K562 (cell line): ENCODE measurements around the gene CCDC78. TPM values are rescaled to one million over a fixed set of nuclear protein-coding genes. Genes with fewer than 3 reads are reported as not detected.
A peak's percentile ranks its signal among the peaks of the same experiment; 100 is the strongest.

Source experiments
- ATAC-seq: fragments of 200-7000 bp; cut with Tn5 transposase; 3 replicates; pipeline ENCODE4 v1.9.1; 2020; ENCODE audit warnings: moderate library complexity
- BruUV-seq: library from RNA; stranded (reverse); fragments of 400-500 nt; replicated peaks from 2 replicates; lab custom pipeline; 2021; lab: Mats Ljungman, UMichigan
- CTCF ChIA-PET: fragments of 300-600 bp; formaldehyde crosslinking; extraction: SDS; loops from one replicate; lab custom pipeline; 2021; ENCODE audit warnings: low intra/inter-chr PET ratio; lab: Yijun Ruan, JAX
- POLR2A ChIA-PET: fragments of 300-600, 350-650 bp; sonication (Branson Sonifier 250); formaldehyde crosslinking; extraction: SDS; loops from one replicate; lab custom pipeline; 2021; ENCODE audit warnings: antibody characterized with exemption, inconsistent platforms; lab: Yijun Ruan, JAX
- DNase-seq, 4 experiments: peaks; one replicate each; pipeline versions ENCODE4 v3.0.0 to v3.0.0-alpha.2; 2011 to 2018; ENCODE audit warnings: low spot score in 3 of 4, mixed read lengths in 3 of 4; ENCODE audit errors: extremely low read depth in 1 of 4
- FAIRE-seq: peaks from 2 replicates; lab custom pipeline; 2011; peaks lifted over from hg19 to GRCh38; lab: Jason Lieb, UNC
- H2AFZ ChIP-seq: 2 replicates; pipeline ENCODE4 v1.6.0; 2011; ENCODE audit warnings: low read depth, low read length, control low read depth, inconsistent platforms
- H3K27ac ChIP-seq: fragments of 200-600 bp; 3 replicates; pipeline ENCODE4 v1.8.0; 2011; ENCODE audit warnings: low read depth, mild to moderate bottlenecking, control low read depth, inconsistent platforms, low read length, moderate library complexity, mixed read lengths; ENCODE audit errors: extremely low read depth
- H3K27me3 ChIP-seq, 2 experiments: fragments of 300-600 bp in 1 of 2; 2 replicates in 1 of 2; 3 replicates in 1 of 2; pipeline versions ENCODE4 v1.6.0 to v1.8.0; 2011; ENCODE audit warnings: inconsistent platforms in 2 of 2, low read length in 2 of 2, mild to moderate bottlenecking in 1 of 2, mixed read lengths in 1 of 2, moderate library complexity in 1 of 2; ENCODE audit not compliant: control insufficient read depth in 2 of 2, insufficient read depth in 2 of 2
- H3K36me3 ChIP-seq: fragments of 300-600 bp; 3 replicates; pipeline ENCODE4 v1.8.0; 2011; ENCODE audit warnings: mild to moderate bottlenecking, low read length, inconsistent platforms; ENCODE audit not compliant: control insufficient read depth, insufficient read depth
- H3K4me1 ChIP-seq, 2 experiments: fragments of 200-600 bp in 1 of 2; replicated peaks in 1 of 2; 2 replicates in 1 of 2; 3 replicates in 1 of 2; pipeline versions ENCODE4 v1.5.1 to v1.8.0; 2011; ENCODE audit warnings: inconsistent platforms in 2 of 2, low read length in 2 of 2, mild to moderate bottlenecking in 1 of 2, mixed read lengths in 1 of 2, moderate library complexity in 1 of 2; ENCODE audit not compliant: control insufficient read depth in 2 of 2, insufficient read depth in 2 of 2
- H3K4me2 ChIP-seq: 2 replicates; pipeline ENCODE4 v1.6.1; 2011; ENCODE audit warnings: low read length, control low read depth, inconsistent platforms, mixed read lengths; ENCODE audit not compliant: insufficient read depth
- H3K4me3 ChIP-seq: fragments of 200-600 bp; sonication (generic), shearing (Covaris generic); 2 replicates; pipeline ENCODE4 v1.5.1; 2016; ENCODE audit warnings: control low read depth, inconsistent platforms
- H3K79me2 ChIP-seq: fragments of 200-600 bp; 3 replicates; pipeline ENCODE4 v1.8.0; 2011; ENCODE audit warnings: low read length, inconsistent platforms; ENCODE audit not compliant: control insufficient read depth, insufficient read depth
- H3K9ac ChIP-seq, 2 experiments: 2 replicates each; pipeline versions ENCODE4 v1.6.0 to v1.6.1; 2011; ENCODE audit warnings: low read depth in 2 of 2, low read length in 2 of 2, control low read depth in 1 of 2, inconsistent platforms in 1 of 2, mild to moderate bottlenecking in 1 of 2, mixed read lengths in 1 of 2; ENCODE audit not compliant: insufficient read depth in 1 of 2
- H3K9me1 ChIP-seq: one replicate; pipeline ENCODE4 v1.6.0; 2011; ENCODE audit warnings: inconsistent platforms, mild to moderate bottlenecking, low read length, moderate library complexity; ENCODE audit not compliant: control insufficient read depth, insufficient read depth
- H3K9me3 ChIP-seq: replicated peaks from 2 replicates; pipeline ENCODE4 v1.5.1; 2011; ENCODE audit warnings: low read depth, low read length, inconsistent platforms; ENCODE audit not compliant: control insufficient read depth, insufficient read depth
- H4K20me1 ChIP-seq: replicated peaks from 2 replicates; pipeline ENCODE4 v1.6.1; 2011; ENCODE audit warnings: low read length, inconsistent platforms, mixed read lengths; ENCODE audit not compliant: control insufficient read depth, insufficient read depth
- CBX8 ChIP-seq: fragments of 200-600 bp; sonication (generic); IDR thresholded peaks from 2 replicates; pipeline ENCODE4 v1.6.1; 2012; ENCODE audit warnings: borderline replicate concordance, mixed run types, low read depth, mild to moderate bottlenecking, moderate library complexity, mixed read lengths, low read length, control low read depth, inconsistent platforms; ENCODE audit not compliant: poor library complexity, severe bottlenecking; ENCODE audit errors: extremely low read depth
- DLX4 ChIP-seq: fragments of 250-450 bp; sonication (Bioruptor Pico); IDR thresholded peaks from 2 replicates; pipeline ENCODE4 v1.6.1; 2021; ENCODE audit warnings: mild to moderate bottlenecking
- MBD2 ChIP-seq: sonication (generic); IDR thresholded peaks from 2 replicates; pipeline ENCODE4 v1.6.1; 2016; ENCODE audit warnings: low read depth, borderline replicate concordance
- NELFE ChIP-seq: IDR thresholded peaks from 2 replicates; pipeline ENCODE4 v1.6.1; 2011; ENCODE audit warnings: mild to moderate bottlenecking; ENCODE audit not compliant: insufficient read depth, insufficient read length
- NR0B1 ChIP-seq: fragments of 450-650 bp; IDR thresholded peaks from one replicate; pipeline ENCODE4 v1.6.1; 2018; ENCODE audit warnings: mild to moderate bottlenecking, moderate library complexity; ENCODE audit not compliant: partially characterized antibody
- PRDM10 ChIP-seq: fragments of 450-650 bp; IDR thresholded peaks from 2 replicates; pipeline ENCODE4 v1.6.1; 2018; ENCODE audit not compliant: partially characterized antibody
- RCOR1 ChIP-seq, 2 experiments: IDR thresholded peaks; 2 replicates each; pipeline ENCODE4 v1.6.1; 2012; ENCODE audit warnings: low read depth in 2 of 2, low read length in 2 of 2, borderline replicate concordance in 1 of 2, improper control_type of control experiment in 1 of 2
- TAL1 ChIP-seq: fragments of 450-650 bp; IDR thresholded peaks from 2 replicates; pipeline ENCODE4 v1.6.1; 2016; ENCODE audit warnings: mild to moderate bottlenecking
- TEAD4 ChIP-seq, 2 experiments: sonication (generic) in 1 of 2; formaldehyde crosslinking in 1 of 2; IDR thresholded peaks; 2 replicates each; pipeline versions ENCODE4 v1.6.1 to v1.8.0; 2012 to 2022; ENCODE audit warnings: borderline replicate concordance in 1 of 2, inconsistent platforms in 1 of 2, low read length in 1 of 2, mild to moderate bottlenecking in 1 of 2, missing genetic modification reagents in 1 of 2
- ZBTB11 ChIP-seq, 3 experiments: fragments of 200-800 bp in 1 of 3; fragments of 250-450 bp in 1 of 3; fragments of 450-650 bp in 1 of 3; sonication (Bioruptor Pico) in 1 of 3; sonication (Bioruptor generic) in 1 of 3; formaldehyde crosslinking in 1 of 3; IDR thresholded peaks; 2 replicates each; pipeline versions ENCODE4 v1.6.1 to v1.8.0; 2016 to 2022; ENCODE audit warnings: mild to moderate bottlenecking in 2 of 3, missing genetic modification characterization in 2 of 3, missing compliant biosample characterization in 1 of 3, moderate library complexity in 1 of 3
- ZNF232 ChIP-seq: sonication (generic); formaldehyde crosslinking; IDR thresholded peaks from 2 replicates; pipeline ENCODE4 v1.8.0; 2022; ENCODE audit warnings: mild to moderate bottlenecking, missing genetic modification reagents
- WGBS: fragments of 100-300 bp; shearing (Covaris generic); methylation state at CpG from one replicate; pipeline ENCODE4 v1.1.6; 2016; ENCODE audit warnings: low coverage, mixed read lengths; ENCODE audit not compliant: insufficient coverage; ENCODE audit errors: missing lambda C conversion rate; 5-methylcytosine and 5-hydroxymethylcytosine counted together
- in situ Hi-C: fragments of 300-500 bp; cut with MboI; formaldehyde crosslinking; loops from 4 replicates; pipeline ENCODE4 v1.15.0; 2018; ENCODE audit warnings: inconsistent platforms, mixed read lengths
- intact Hi-C: fragments of 100-400 bp; cut with micrococcal nuclease; formaldehyde crosslinking; loops from 2 replicates; pipeline ENCODE4 v1.14.2; 2022
- polyA plus RNA-seq, 8 experiments: library from polyadenylated mRNA; depleted of rRNA in 4 of 8; stranded (reverse) in 5 of 8; unstranded in 3 of 8; fragments of >200 nt; fragmentation: Nextera tagmentation in 2 of 8; fragmentation: Illumina TruSeq in 1 of 8; extraction: Ambion mirVana in 2 of 8; extraction: Trizol in 1 of 8; gene quantifications; 2 replicates each; pipeline versions ENCODE4 v1.2.1 to v1.2.3, GENCODE V29; 2011 to 2014; ENCODE audit warnings: inconsistent platforms in 1 of 8, missing spikeins in 1 of 8
- total RNA-seq, 7 experiments: library from RNA; depleted of rRNA in 6 of 7; stranded (reverse); fragments of >200 nt in 6 of 7; fragmentation: Illumina TruSeq in 2 of 7; extraction: Trizol in 2 of 7; gene quantifications; 2 replicates each; pipeline versions ENCODE4 v1.2.1 to v1.2.3, GENCODE V29; 2011 to 2021; ENCODE audit warnings: low replicate concordance in 1 of 7

Gene CCDC78
- total and polyA plus RNA-seq, 9 of the 15 experiments (the other 6 are each of a cell fraction or from before 2014, with no cell fraction given), result 0.24 to 17.7 (median 2.9) TPM

- Histone ChIP-seq H3K36me3 (peaks cover 37% of the 10 kb centered on the region; the same call in 2 of the 3 replicates), H3K4me2 (peak overlapping the region; percentile 85), H3K9me3 (no peaks in the 10 kb centered on the region), H3K9ac (peak overlapping the region; percentile 87 to 95), H3K27ac (peak overlapping the region; percentile 90), H3K4me1 (peaks cover 18 to 79% of the 10 kb centered on the region in 2 experiments), H3K79me2 (peaks cover 15% of the 10 kb centered on the region), H3K4me3 (peak overlapping the region; percentile 96), H2AFZ (peak overlapping the region; percentile 86), H3K9me1 (peaks cover 6% of the 10 kb centered on the region), H3K27me3 (no peaks in the 10 kb centered on the region), H4K20me1 (no peaks in the 10 kb centered on the region; the same call in 1 of the 2 replicates)
- in situ Hi-C loops, result loop anchor here (5.0 kb wide), 1 partner anchor 47 kb away; the partner anchor contains the start of genes CHTF18 and RPUSD1
- DNase-seq, result peak; percentile 43 to 78 (median 66)
- peak; percentile 69 for ATAC-seq
- no peak for FAIRE-seq
- intact Hi-C loops, result no loop called here
- ChIA-PET CTCF (interaction anchor here (0.9 to 1.1 kb wide), 2 partner anchors 25 to 348 kb away, joined by 3 to 4 read pairs; partner anchors contain the start of gene METRN), POLR2A (interaction anchor here (0.5 to 1.9 kb wide), 9 partner anchors 9 to 68 kb away, joined by 3 to 11 read pairs (median 4); no protein-coding TSS in a partner anchor)
- 0% methylated on average over 20 of the region's 22 CpGs for whole genome bisulfite sequencing
- BruUV-seq, result TSS peak; percentile 70
- no peak for TF ChIP-seq ZNF232 (CRISPR knock-in tag)
- 0 out of 6 replicates have a peak, but pooled peaks of 1 of the 3 experiments have one; percentile 4 for TF ChIP-seq ZBTB11 (CRISPR knock-in tag; IDR thresholded peaks at IDR 0.05)
- no peak for TF ChIP-seq PRDM10
- TF ChIP-seq DLX4 (CRISPR knock-in tag), result no peak
- TF ChIP-seq TAL1, result no peak
- TF ChIP-seq CBX8, result no peak
- TF ChIP-seq NR0B1, result no peak
- TF ChIP-seq MBD2, result no peak
- TF ChIP-seq RCOR1 (IDR thresholded peaks at IDR 0.05; ENCODE audit: borderline replicate concordance in 1 of 2, low read depth in 2 of 2, low read length in 2 of 2), result no peak
- no peak for TF ChIP-seq NELFE
- TF ChIP-seq TEAD4 (IDR thresholded peaks at IDR 0.05; ENCODE audit: low read length), result no peak
- TF ChIP-seq TEAD4 (CRISPR knock-in tag; IDR thresholded peaks at IDR 0.05; ENCODE audit: borderline replicate concordance), result 0 out of 2 replicates have a peak, but pooled peaks have one; percentile 30
These were observed 14.2 kb upstream of the CCDC78 start for GRCh38 chr16:740459-740763.
